Naive thymus-derived CD4-positive, alpha-beta T cell (primary cell): ENCODE measurements around the gene HAGH. TPM values are rescaled to one million over a fixed set of nuclear protein-coding genes. Genes with fewer than 3 reads are reported as not detected.

Experiments used
- ATAC-seq: fragments of 150-1000 bp; cut with Tn5 transposase; 2 replicates; pipeline ENCODE4 v1.10.0; 2021; ENCODE audit warnings: mild to moderate bottlenecking, moderate library complexity
- CTCF ChIA-PET: fragments of 350-600 bp; sonication (Branson Sonifier 250); formaldehyde crosslinking; loops from one replicate; lab custom pipeline; 2021; ENCODE audit warnings: antibody characterized with exemption; lab: Charles Lee
- POLR2A ChIA-PET: fragments of 350-600 bp; sonication (Branson Sonifier 250); formaldehyde crosslinking; loops from one replicate; lab custom pipeline; 2021; ENCODE audit warnings: antibody characterized with exemption, inconsistent platforms; lab: Charles Lee
- DNase-seq, 9 donors: peaks; one replicate each; pipeline versions ENCODE4 v3.0.0 to v3.0.0-alpha.2; 2020 to 2022; ENCODE audit warnings: mixed read lengths in 1 of 9
- H3K27ac ChIP-seq: one replicate; pipeline ENCODE4 v1.7.0; 2013; ENCODE audit warnings: mild to moderate bottlenecking, low read depth, low read length, moderate library complexity
- H3K27me3 ChIP-seq, 2 donors: one replicate each; pipeline ENCODE4 v1.7.0; 2013; ENCODE audit warnings: low read length in 2 of 2, mild to moderate bottlenecking in 2 of 2, moderate library complexity in 2 of 2; ENCODE audit not compliant: control insufficient read depth in 2 of 2, insufficient read depth in 2 of 2
- H3K36me3 ChIP-seq, 3 experiments: 1 replicate in 2 of 3; 2 replicates in 1 of 3; pipeline ENCODE4 v1.7.0; 2013; ENCODE audit warnings: low read length in 3 of 3, mild to moderate bottlenecking in 3 of 3, moderate library complexity in 1 of 3; ENCODE audit not compliant: insufficient read depth in 3 of 3, control insufficient read depth in 2 of 3
- H3K4me1 ChIP-seq, 2 donors: one replicate each; pipeline ENCODE4 v1.7.0; 2013; ENCODE audit warnings: low read length in 2 of 2, mild to moderate bottlenecking in 2 of 2, moderate library complexity in 1 of 2; ENCODE audit not compliant: control insufficient read depth in 2 of 2, insufficient read depth in 2 of 2
- H3K4me3 ChIP-seq: 2 replicates; pipeline ENCODE4 v1.7.0; 2013; ENCODE audit warnings: mild to moderate bottlenecking, low read length
- H3K9me3 ChIP-seq, 3 experiments: 1 replicate in 2 of 3; 2 replicates in 1 of 3; pipeline ENCODE4 v1.7.0; 2013; ENCODE audit warnings: low read length in 3 of 3; ENCODE audit not compliant: control insufficient read depth in 2 of 3
- H3K27ac Mint-ChIP-seq, 9 donors: one replicate each; pipeline ENCODE4 v1.8.0; 2020 to 2022; ENCODE audit warnings: mixed read lengths in 9 of 9, mild to moderate bottlenecking in 8 of 9, moderate library complexity in 5 of 9, inconsistent platforms in 2 of 9
- H3K27me3 Mint-ChIP-seq, 5 donors: one replicate each; pipeline ENCODE4 v1.8.0; 2021 to 2022; ENCODE audit warnings: mixed read lengths in 5 of 5, mild to moderate bottlenecking in 1 of 5
- H3K36me3 Mint-ChIP-seq, 5 donors: one replicate each; pipeline ENCODE4 v1.8.0; 2020 to 2022; ENCODE audit warnings: mixed read lengths in 5 of 5, mild to moderate bottlenecking in 3 of 5, inconsistent platforms in 1 of 5
- H3K4me1 Mint-ChIP-seq, 7 donors: one replicate each; pipeline ENCODE4 v1.8.0; 2020 to 2022; ENCODE audit warnings: mixed read lengths in 7 of 7, mild to moderate bottlenecking in 3 of 7, inconsistent platforms in 1 of 7
- H3K4me3 Mint-ChIP-seq, 10 donors: one replicate each; pipeline ENCODE4 v1.8.0; 2020 to 2022; ENCODE audit warnings: mild to moderate bottlenecking in 10 of 10, mixed read lengths in 10 of 10, moderate library complexity in 6 of 10, inconsistent platforms in 2 of 10
- H3K9me3 Mint-ChIP-seq, 11 donors: one replicate each; pipeline ENCODE4 v1.8.0; 2020 to 2022; ENCODE audit warnings: mixed read lengths in 11 of 11, mild to moderate bottlenecking in 4 of 11, inconsistent platforms in 1 of 11, moderate library complexity in 1 of 11
- intact Hi-C, 2 donors: fragments of 100-400 bp; cut with micrococcal nuclease; formaldehyde crosslinking; loops; one replicate each; pipeline ENCODE4 v1.15.1; 2023
- polyA plus RNA-seq, 2 donors: library from polyadenylated mRNA; unstranded; fragments of 300-500 nt; fragmentation: Illumina TruSeq; gene quantifications; one replicate each; pipeline ENCODE4 v1.2.3, GENCODE V29; 2021
- total RNA-seq, 6 experiments: library from RNA in 5 of 6; stranded (reverse) in 5 of 6; gene quantifications; 1 replicate in 5 of 6; 2 replicates in 1 of 6; pipeline ENCODE4 v1.2.3 and lab custom pipeline; 2021 to 2026

HAGH gene
- total and polyA plus RNA-seq, 7 experiments from 2014 or later: 39.4 to 72.9 (median 48.9) TPM

DNA sequence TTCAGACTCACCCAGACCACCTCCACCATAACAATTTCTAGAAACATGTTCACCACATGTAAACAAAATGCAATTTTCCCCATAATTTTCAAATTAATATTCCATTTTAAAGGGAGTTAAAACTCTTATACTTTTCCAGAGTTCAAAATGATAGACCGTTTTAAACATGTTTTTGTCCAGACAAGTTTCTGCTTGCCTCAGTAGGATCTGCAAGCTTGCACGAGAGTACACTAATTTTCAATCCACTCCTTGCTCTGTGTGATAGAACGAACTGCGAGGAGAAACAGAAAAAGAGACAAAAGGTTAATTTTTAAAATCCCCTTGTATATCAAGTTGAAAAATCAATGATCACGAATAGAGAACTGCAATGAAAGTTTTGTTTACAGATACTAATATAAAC, 7.5 kb upstream of the HAGH start:
- H3K27ac Mint-ChIP-seq: no peak overlapping the region
- ATAC-seq: no peak
- H3K27me3 Mint-ChIP-seq: no peaks in the 10 kb centered on the region
- Histone ChIP-seq H3K36me3 (no peaks in the 10 kb centered on the region), H3K9me3 (no peaks in the 10 kb centered on the region), H3K4me1 (no peaks in the 10 kb centered on the region), H3K4me3 (no peak overlapping the region), H3K27ac (no peak overlapping the region), H3K27me3 (no peaks in the 10 kb centered on the region)
- H3K9me3 Mint-ChIP-seq: no peaks in the 10 kb centered on the region
- H3K36me3 Mint-ChIP-seq: peaks cover 0 to 7% (median 0%) of the 10 kb centered on the region in 5 donors
- intact Hi-C loops: no loop called here
- no peak overlapping the region for H3K4me3 Mint-ChIP-seq
- DNase-seq: no peak
- H3K4me1 Mint-ChIP-seq: peaks cover 2 to 19% (median 12%) of the 10 kb centered on the region in 7 donors
- ChIA-PET CTCF (no interaction called here), POLR2A (no interaction called here)

- Mint-ChIP-seq H3K27me3 (no peaks in the 10 kb centered on the region), H3K36me3 (peaks cover 0 to 7% (median 0%) of the 10 kb centered on the region in 5 donors), H3K4me3 (peak overlapping the region in 1 of 10 donors; percentile 29), H3K9me3 (no peaks in the 10 kb centered on the region), H3K4me1 (peaks cover 5 to 29% (median 22%) of the 10 kb centered on the region in 7 donors), H3K27ac (peak overlapping the region in 2 of 9 donors; percentile 9 to 59)
- Histone ChIP-seq H3K27me3 (no peaks in the 10 kb centered on the region), H3K36me3 (no peaks in the 10 kb centered on the region), H3K4me1 (no peaks in the 10 kb centered on the region), H3K27ac (no peak overlapping the region), H3K9me3 (no peaks in the 10 kb centered on the region), H3K4me3 (no peak overlapping the region)
- intact Hi-C loops: no loop called here
- no peak for ATAC-seq
- ChIA-PET CTCF (no interaction called here), POLR2A (interaction anchor here (0.7 kb wide), 1 partner anchor 8 kb away, joined by 3 read pairs; no protein-coding TSS in a partner anchor)
- no peak for DNase-seq
These were observed 6.3 kb upstream of the HAGH start for GRCh38 chr16:1832838-1833454.

- no peak for ATAC-seq
- no peak overlapping the region for H3K27ac Mint-ChIP-seq
- CTCF ChIA-PET: no interaction called here
These were observed 4.8 kb upstream of the HAGH start for GRCh38 chr16:1831186-1832075.

DNA sequence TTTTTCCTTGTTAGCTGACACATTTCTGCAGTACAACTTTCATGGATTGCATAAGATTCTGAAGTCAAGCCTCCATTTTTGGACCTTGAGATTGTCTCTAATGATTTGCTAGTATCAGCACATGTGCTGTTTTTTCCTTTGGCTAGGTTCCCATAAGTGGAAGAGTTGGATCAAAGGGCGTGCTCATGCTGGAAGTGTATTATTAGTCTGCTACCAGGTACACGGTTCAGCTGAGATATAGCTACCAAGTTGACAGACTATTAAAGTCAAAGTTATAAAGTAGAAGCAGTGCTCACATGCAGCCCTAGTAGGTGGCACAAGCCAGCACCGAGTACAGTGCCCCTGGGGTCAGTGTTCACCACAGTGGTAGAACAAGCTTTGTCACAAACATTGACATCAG, 3.6 kb upstream of the HAGH start:
- peaks cover 0 to 2% (median 0%) of the 10 kb centered on the region in 11 donors for H3K9me3 Mint-ChIP-seq
- no peaks in the 10 kb centered on the region for H3K9me3 ChIP-seq
- no peak overlapping the region for H3K27ac ChIP-seq
- no peak overlapping the region for H3K27ac Mint-ChIP-seq
- no peak for ATAC-seq
- ChIA-PET CTCF (interaction anchor here (0.6 kb wide), 1 partner anchor 133 kb away, joined by 3 read pairs; no protein-coding TSS in a partner anchor), POLR2A (no interaction called here)
- peaks cover 11 to 14% of the 10 kb centered on the region in 2 donors for H3K4me1 ChIP-seq
- H3K27me3 ChIP-seq: no peaks in the 10 kb centered on the region
- peaks cover 13 to 45% (median 31%) of the 10 kb centered on the region in 7 donors for H3K4me1 Mint-ChIP-seq
- no peak for DNase-seq
- H3K36me3 Mint-ChIP-seq: peaks cover 0 to 7% (median 0%) of the 10 kb centered on the region in 5 donors
- no peak overlapping the region for H3K4me3 ChIP-seq
- peaks cover 0 to 4% (median 0%) of the 10 kb centered on the region in 3 experiments for H3K36me3 ChIP-seq
- no peak overlapping the region for H3K4me3 Mint-ChIP-seq
- H3K27me3 Mint-ChIP-seq: no peaks in the 10 kb centered on the region
- intact Hi-C loops: no loop called here

More at GRCh38 chr16:1831186-1832075, 4.8 kb upstream of the HAGH start:
- Histone ChIP-seq H3K27me3 (no peaks in the 10 kb centered on the region), H3K27ac (no peak overlapping the region), H3K36me3 (peaks cover 0 to 4% (median 0%) of the 10 kb centered on the region in 3 experiments), H3K4me1 (peaks cover 7 to 8% of the 10 kb centered on the region in 2 donors), H3K9me3 (no peaks in the 10 kb centered on the region), H3K4me3 (no peak overlapping the region)
- no peak for DNase-seq
- H3K36me3 Mint-ChIP-seq: peaks cover 0 to 7% (median 0%) of the 10 kb centered on the region in 5 donors
- H3K4me1 Mint-ChIP-seq: peaks cover 11 to 37% (median 31%) of the 10 kb centered on the region in 7 donors
- intact Hi-C loops: no loop called here
- H3K4me3 Mint-ChIP-seq: no peak overlapping the region
- peaks cover 0 to 2% (median 0%) of the 10 kb centered on the region in 11 donors for H3K9me3 Mint-ChIP-seq
- no peaks in the 10 kb centered on the region for H3K27me3 Mint-ChIP-seq
- POLR2A ChIA-PET: no interaction called here

- Histone ChIP-seq H3K27ac (no peak overlapping the region), H3K4me1 (peaks cover 19 to 24% of the 10 kb centered on the region in 2 donors), H3K4me3 (no peak overlapping the region), H3K27me3 (no peaks in the 10 kb centered on the region), H3K9me3 (no peaks in the 10 kb centered on the region), H3K36me3 (peaks cover 0 to 10% (median 0%) of the 10 kb centered on the region in 3 experiments)
- intact Hi-C loops: loop anchor here in 1 of 2 donors (5.0 kb wide), 1 partner anchor 122 kb away; the partner anchor contains the start of gene MAPK8IP3
- peak overlapping the region in 5 of 9 donors; percentile 2 to 59 (median 30) for H3K27ac Mint-ChIP-seq
- H3K27me3 Mint-ChIP-seq: no peaks in the 10 kb centered on the region
- POLR2A ChIA-PET: interaction anchor here (2.9 kb wide), 1 partner anchor 57 kb away, joined by 11 read pairs; the partner anchor contains the start of genes EME2, MRPS34 and NME3
- H3K4me3 Mint-ChIP-seq: peak overlapping the region; percentile 17 to 92 (median 56)
- CTCF ChIA-PET: no interaction called here
- H3K4me1 Mint-ChIP-seq: peaks cover 21 to 59% (median 41%) of the 10 kb centered on the region in 7 donors
- DNase-seq (no peak), ATAC-seq (no peak)
- peaks cover 0 to 7% (median 0%) of the 10 kb centered on the region in 5 donors for H3K36me3 Mint-ChIP-seq
- peaks cover 0 to 2% (median 0%) of the 10 kb centered on the region in 11 donors for H3K9me3 Mint-ChIP-seq
These were observed 2.2 kb upstream of the HAGH start for GRCh38 chr16:1828645-1829410.
